Parathyroid adenoma (tissue), 2 donors: ENCODE data around the gene GYPB.
"Not testable (repeated sequence)": the region's sequence is repeated elsewhere in the genome, so short reads cannot be mapped to it uniquely, and the experiment has no call there.

Experiments
- H2AFZ ChIP-seq: fragments of 300-600 bp; sonication (generic); one replicate; pipeline ENCODE4 v1.7.0; 2017; ENCODE audit warnings: antibody characterized with exemption, mild to moderate bottlenecking
- H3K27ac ChIP-seq: fragments of 300-600 bp; sonication (generic); one replicate; pipeline ENCODE4 v1.7.0; 2017
- H3K27me3 ChIP-seq: fragments of 300-600 bp; sonication (generic); one replicate; pipeline ENCODE4 v1.7.0; 2017; ENCODE audit warnings: low read length; ENCODE audit not compliant: control insufficient read depth, insufficient read depth
- H3K36me3 ChIP-seq: fragments of 300-600 bp; sonication (generic); one replicate; pipeline ENCODE4 v1.7.0; 2017; ENCODE audit warnings: low read length; ENCODE audit not compliant: control insufficient read depth, insufficient read depth
- H3K4me1 ChIP-seq: fragments of 300-600 bp; sonication (generic); one replicate; pipeline ENCODE4 v1.7.0; 2017; ENCODE audit warnings: control low read depth
- H3K4me2 ChIP-seq: fragments of 300-600 bp; sonication (generic); one replicate; pipeline ENCODE4 v1.7.0; 2017; ENCODE audit warnings: low read length
- H3K4me3 ChIP-seq: fragments of 300-600 bp; sonication (generic); one replicate; pipeline ENCODE4 v1.7.0; 2017; ENCODE audit warnings: low read depth, low read length
- H3K79me2 ChIP-seq: fragments of 300-600 bp; sonication (generic); one replicate; pipeline ENCODE4 v1.7.0; 2017; ENCODE audit warnings: control low read depth
- H3K9ac ChIP-seq: fragments of 300-600 bp; sonication (generic); one replicate; pipeline ENCODE4 v1.7.0; 2017; ENCODE audit warnings: mild to moderate bottlenecking
- H3K9me3 ChIP-seq: fragments of 300-600 bp; sonication (generic); one replicate; pipeline ENCODE4 v1.7.0; 2017; ENCODE audit warnings: low read length; ENCODE audit not compliant: control insufficient read depth
- donor health status: primary hyperparathyroidism.

GYPB gene

DNA sequence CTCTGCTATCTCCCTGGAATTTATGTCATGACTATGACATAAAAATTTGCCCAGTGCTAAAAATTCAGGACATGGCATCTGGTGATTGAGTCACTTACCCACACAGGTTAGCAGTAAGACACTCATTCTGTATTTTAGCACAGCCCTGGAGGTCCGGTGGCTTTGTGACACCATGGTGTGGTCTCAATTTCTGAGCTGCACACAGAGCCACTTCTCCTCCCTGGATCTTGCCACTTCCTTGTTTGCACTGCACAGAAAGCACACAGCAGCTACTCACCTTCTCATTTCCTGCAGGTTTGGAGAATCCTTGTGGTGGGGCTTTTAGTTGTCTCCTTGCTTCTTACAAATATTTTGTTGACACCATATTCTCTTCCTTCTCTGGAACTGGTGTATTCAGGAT, 69.0 kb downstream of the GYPB start:
- not testable (repeated sequence) for H3K27me3 ChIP-seq, H3K27ac ChIP-seq, H3K79me2 ChIP-seq, H3K9me3 ChIP-seq, H3K4me1 ChIP-seq, H3K36me3 ChIP-seq, H2AFZ ChIP-seq, H3K9ac ChIP-seq, H3K4me3 ChIP-seq, H3K4me2 ChIP-seq

DNA sequence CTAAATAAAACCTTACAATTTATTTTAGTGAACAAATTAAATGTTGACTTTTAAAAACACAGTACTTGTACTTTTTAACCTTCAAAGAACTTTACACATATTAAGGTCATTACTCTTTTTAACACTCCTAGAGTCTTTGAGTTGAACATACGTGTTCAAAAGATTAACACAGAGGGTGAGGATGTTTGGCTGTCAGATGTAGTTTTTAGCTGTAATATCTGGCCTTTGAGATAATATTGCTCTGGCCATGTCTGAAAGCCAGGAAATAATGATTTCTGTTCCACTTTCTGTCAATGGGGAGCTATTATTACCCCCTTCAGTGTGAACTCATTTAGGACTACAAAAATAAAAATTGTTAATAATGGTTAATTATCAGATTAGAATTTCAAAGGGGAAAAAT, 71.7 kb downstream of the GYPB start:
- H3K27ac ChIP-seq, H3K4me3 ChIP-seq, H3K4me2 ChIP-seq, H3K9me3 ChIP-seq, H3K79me2 ChIP-seq, H3K36me3 ChIP-seq, H2AFZ ChIP-seq, H3K4me1 ChIP-seq, H3K9ac ChIP-seq, H3K27me3 ChIP-seq: not testable (repeated sequence)
